Transverse colon (tissue), 4 donors: ENCODE data around the gene MED25. TPM values are rescaled to one million over a fixed set of nuclear protein-coding genes. Genes with fewer than 3 reads are reported as not detected.

ENCODE experiments used
- DNase-seq: peaks from one replicate; pipeline ENCODE4 v3.0.0-alpha.2; 2019
- H3K27ac ChIP-seq, 4 donors: fragments of 200-600 bp; sonication (generic); 2 replicates each; pipeline ENCODE4 v1.5.1; 2016 to 2018; ENCODE audit warnings: inconsistent platforms in 4 of 4
- H3K27me3 ChIP-seq: fragments of 200-600 bp; sonication (generic); 2 replicates; pipeline ENCODE4 v1.5.1; 2017; ENCODE audit warnings: inconsistent platforms
- H3K36me3 ChIP-seq, 4 donors: fragments of 200-600 bp; sonication (generic); 2 replicates each; pipeline ENCODE4 v1.5.1; 2017 to 2019; ENCODE audit warnings: inconsistent platforms in 4 of 4
- H3K4me1 ChIP-seq, 4 donors: fragments of 200-600 bp; sonication (generic); 2 replicates each; pipeline ENCODE4 v1.5.1; 2017 to 2020; ENCODE audit warnings: inconsistent platforms in 4 of 4
- H3K4me3 ChIP-seq, 4 donors: fragments of 200-600 bp; sonication (generic); 1 replicate in 1 of 4; 2 replicates in 3 of 4; pipeline versions ENCODE4 v1.5.1 to v1.6.1; 2017 to 2019; ENCODE audit warnings: inconsistent platforms in 4 of 4
- H3K9me3 ChIP-seq, 2 donors: fragments of 200-600 bp; sonication (generic); 2 replicates each; pipeline ENCODE4 v1.5.1; 2017 to 2019; ENCODE audit warnings: inconsistent platforms in 2 of 2
- EP300 ChIP-seq: sonication (generic); formaldehyde crosslinking; IDR thresholded peaks from one replicate; pipeline ENCODE4 v1.6.1; 2017; ENCODE audit warnings: antibody characterized with exemption, low read depth
- POLR2A ChIP-seq: fragments of 450-650 bp; IDR thresholded peaks from one replicate; pipeline ENCODE4 v1.6.1; 2016; ENCODE audit warnings: antibody characterized with exemption, mild to moderate bottlenecking, moderate library complexity
- POLR2AphosphoS5 ChIP-seq, 3 donors: sonication (generic); formaldehyde crosslinking; IDR thresholded peaks; one replicate each; pipeline ENCODE4 v1.6.1; 2016; ENCODE audit warnings: antibody characterized with exemption in 3 of 3
- WGBS, 2 donors: methylation state at CpG; one replicate each; pipeline ENCODE4 v1.1.5; 2018; ENCODE audit warnings: low coverage in 1 of 2; 5-methylcytosine and 5-hydroxymethylcytosine counted together
- in situ Hi-C, 4 donors: fragments of 200-750 bp; cut with MboI; loops; one replicate each; pipeline versions ENCODE4 v1.15.0 to v1.15.1; 2017; ENCODE audit warnings: low sequenced_read_pairs in 3 of 4, low pct_ligation_motif_present in 1 of 4, low pct_unique_long_range_greater_than_20kb in 1 of 4
- intact Hi-C: fragments of 100-400 bp; cut with DNase I; formaldehyde crosslinking; loops from one replicate; pipeline ENCODE4 v1.15.1; 2023; ENCODE audit warnings: low total_unique reads
- total RNA-seq, 4 donors: library from RNA; depleted of rRNA; stranded (reverse); fragments of >200 nt; gene quantifications; one replicate each; pipeline ENCODE4 v1.1.0, GENCODE V29; 2016
- TF ChIP-seq, protein P1 (sequence below), 5 experiments: fragments of 200-600 bp in 3 of 5; fragments of 450-650 bp in 2 of 5; sonication (generic) in 3 of 5; IDR thresholded peaks; 1 replicate in 2 of 5; 2 replicates in 3 of 5; pipeline ENCODE4 v1.5.1; 2016 to 2017; ENCODE audit warnings: antibody characterized with exemption in 5 of 5, inconsistent platforms in 3 of 5, mild to moderate bottlenecking in 2 of 5, moderate library complexity in 1 of 5

MED25 gene
- total RNA-seq, 4 donors from 2014 or later: 26.9 to 46.6 (median 38.7) TPM

DNA sequence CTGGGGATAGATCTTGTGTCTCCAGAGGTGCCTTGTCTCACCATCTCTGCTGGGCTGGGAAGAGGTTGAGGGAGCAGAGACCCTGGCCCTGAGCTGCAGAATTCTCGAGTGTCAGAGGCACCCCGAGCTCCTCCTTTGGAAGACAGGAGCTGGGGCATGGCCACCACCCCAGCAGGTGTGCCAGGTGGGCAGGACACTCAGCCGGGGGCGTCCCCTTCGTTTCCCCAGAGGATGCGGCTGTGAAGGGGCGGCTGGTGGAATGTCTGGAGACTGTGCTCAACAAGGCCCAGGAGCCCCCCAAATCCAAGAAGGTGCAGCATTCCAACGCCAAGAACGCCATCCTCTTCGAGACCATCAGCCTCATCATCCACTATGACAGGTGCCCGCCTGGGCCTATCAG, 19.5 kb upstream of the MED25 start:
- H3K27ac ChIP-seq: no peak overlapping the region
- WGBS, 2 donors: 91% methylated on average over 11 of the region's 11 CpGs; no CpG with 5 or more reads in 1 of the 2 donors
- H3K4me1 ChIP-seq: peaks cover 0 to 11% (median 4%) of the 10 kb centered on the region in 4 donors
- TF ChIP-seq EP300 (no peak), POLR2AphosphoS5 (IDR thresholded peaks at IDR 0.05) (no peak), POLR2A (no peak)
- TF ChIP-seq, protein P1, sequence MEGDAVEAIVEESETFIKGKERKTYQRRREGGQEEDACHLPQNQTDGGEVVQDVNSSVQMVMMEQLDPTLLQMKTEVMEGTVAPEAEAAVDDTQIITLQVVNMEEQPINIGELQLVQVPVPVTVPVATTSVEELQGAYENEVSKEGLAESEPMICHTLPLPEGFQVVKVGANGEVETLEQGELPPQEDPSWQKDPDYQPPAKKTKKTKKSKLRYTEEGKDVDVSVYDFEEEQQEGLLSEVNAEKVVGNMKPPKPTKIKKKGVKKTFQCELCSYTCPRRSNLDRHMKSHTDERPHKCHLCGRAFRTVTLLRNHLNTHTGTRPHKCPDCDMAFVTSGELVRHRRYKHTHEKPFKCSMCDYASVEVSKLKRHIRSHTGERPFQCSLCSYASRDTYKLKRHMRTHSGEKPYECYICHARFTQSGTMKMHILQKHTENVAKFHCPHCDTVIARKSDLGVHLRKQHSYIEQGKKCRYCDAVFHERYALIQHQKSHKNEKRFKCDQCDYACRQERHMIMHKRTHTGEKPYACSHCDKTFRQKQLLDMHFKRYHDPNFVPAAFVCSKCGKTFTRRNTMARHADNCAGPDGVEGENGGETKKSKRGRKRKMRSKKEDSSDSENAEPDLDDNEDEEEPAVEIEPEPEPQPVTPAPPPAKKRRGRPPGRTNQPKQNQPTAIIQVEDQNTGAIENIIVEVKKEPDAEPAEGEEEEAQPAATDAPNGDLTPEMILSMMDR (IDR thresholded peaks at IDR 0.05): no peak
- no peaks in the 10 kb centered on the region for H3K27me3 ChIP-seq
- no peaks in the 10 kb centered on the region for H3K9me3 ChIP-seq
- in situ Hi-C loops (no loop called here), intact Hi-C loops (no loop called here)
- peaks cover 0 to 54% (median 24%) of the 10 kb centered on the region in 4 donors for H3K36me3 ChIP-seq
- DNase-seq: no peak
- no peak overlapping the region for H3K4me3 ChIP-seq

DNA sequence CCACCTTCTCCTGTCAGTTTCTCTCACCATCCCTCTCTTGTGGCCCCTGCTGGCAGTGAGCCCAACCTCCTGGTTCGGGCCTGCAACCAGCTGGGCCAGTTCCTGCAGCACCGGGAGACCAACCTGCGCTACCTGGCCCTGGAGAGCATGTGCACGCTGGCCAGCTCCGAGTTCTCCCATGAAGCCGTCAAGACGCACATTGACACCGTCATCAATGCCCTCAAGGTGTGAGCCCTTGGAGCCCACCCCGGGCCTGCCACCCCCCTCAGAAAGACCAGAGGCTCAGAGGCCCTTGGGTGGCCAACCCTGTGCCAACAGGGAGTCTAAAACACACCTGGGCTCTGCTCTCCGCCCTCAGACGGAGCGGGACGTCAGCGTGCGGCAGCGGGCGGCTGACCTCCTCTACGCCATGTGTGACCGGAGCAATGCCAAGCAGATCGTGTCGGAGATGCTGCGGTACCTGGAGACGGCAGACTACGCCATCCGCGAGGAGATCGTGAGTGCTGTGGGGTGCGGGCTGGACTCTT, 18.8 kb upstream of the MED25 start:
- no peaks in the 10 kb centered on the region for H3K27me3 ChIP-seq
- H3K9me3 ChIP-seq: no peaks in the 10 kb centered on the region
- no peak overlapping the region for H3K4me3 ChIP-seq
- DNase-seq: no peak
- no peak for TF ChIP-seq EP300
- TF ChIP-seq, protein P1 (IDR thresholded peaks at IDR 0.05): no peak
- TF ChIP-seq POLR2AphosphoS5 (IDR thresholded peaks at IDR 0.05): no peak
- TF ChIP-seq POLR2A: no peak
- in situ Hi-C loops (no loop called here), intact Hi-C loops (no loop called here)
- WGBS, 2 donors: 95% methylated on average over 26 of the region's 28 CpGs; no CpG with 5 or more reads in 1 of the 2 donors
- peaks cover 0 to 11% (median 4%) of the 10 kb centered on the region in 4 donors for H3K4me1 ChIP-seq
- no peak overlapping the region for H3K27ac ChIP-seq
- H3K36me3 ChIP-seq: peaks cover 0 to 48% (median 22%) of the 10 kb centered on the region in 4 donors

DNA sequence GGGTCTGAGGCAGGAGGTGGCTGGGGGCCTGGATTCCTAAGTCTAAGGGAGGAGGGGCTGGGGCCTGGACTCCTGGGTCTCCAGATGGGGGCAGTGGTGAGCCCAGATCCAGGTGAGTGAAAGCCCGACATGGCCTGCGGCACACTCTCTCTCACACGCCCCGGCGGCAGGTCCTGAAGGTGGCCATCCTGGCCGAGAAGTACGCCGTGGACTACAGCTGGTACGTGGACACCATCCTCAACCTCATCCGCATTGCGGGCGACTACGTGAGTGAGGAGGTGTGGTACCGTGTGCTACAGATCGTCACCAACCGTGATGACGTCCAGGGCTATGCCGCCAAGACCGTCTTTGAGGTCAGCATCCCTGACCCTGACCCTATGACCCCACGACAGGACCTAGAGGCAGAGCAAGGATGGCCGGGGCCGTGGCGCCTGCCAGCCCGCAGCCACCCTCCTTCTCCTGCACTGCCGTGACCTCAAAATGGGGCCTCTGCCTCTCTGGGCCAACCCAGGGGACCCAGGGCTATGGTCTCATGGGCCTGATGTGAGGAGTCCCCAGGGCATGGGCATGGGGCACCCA, 18.2 kb upstream of the MED25 start:
- Histone ChIP-seq H3K27ac (no peak overlapping the region), H3K4me1 (peaks cover 0 to 11% (median 4%) of the 10 kb centered on the region in 4 donors), H3K4me3 (no peak overlapping the region), H3K27me3 (no peaks in the 10 kb centered on the region), H3K36me3 (peaks cover 0 to 43% (median 20%) of the 10 kb centered on the region in 4 donors), H3K9me3 (no peaks in the 10 kb centered on the region)
- TF ChIP-seq POLR2AphosphoS5 (IDR thresholded peaks at IDR 0.05): no peak
- TF ChIP-seq, protein P1 (IDR thresholded peaks at IDR 0.05): peak in 1 of 5 experiments; percentile 6
- intact Hi-C loops (no loop called here), in situ Hi-C loops (no loop called here)
- WGBS, 2 donors: 99% methylated on average over 24 of the region's 25 CpGs; no CpG with 5 or more reads in 1 of the 2 donors
- no peak for DNase-seq

DNA sequence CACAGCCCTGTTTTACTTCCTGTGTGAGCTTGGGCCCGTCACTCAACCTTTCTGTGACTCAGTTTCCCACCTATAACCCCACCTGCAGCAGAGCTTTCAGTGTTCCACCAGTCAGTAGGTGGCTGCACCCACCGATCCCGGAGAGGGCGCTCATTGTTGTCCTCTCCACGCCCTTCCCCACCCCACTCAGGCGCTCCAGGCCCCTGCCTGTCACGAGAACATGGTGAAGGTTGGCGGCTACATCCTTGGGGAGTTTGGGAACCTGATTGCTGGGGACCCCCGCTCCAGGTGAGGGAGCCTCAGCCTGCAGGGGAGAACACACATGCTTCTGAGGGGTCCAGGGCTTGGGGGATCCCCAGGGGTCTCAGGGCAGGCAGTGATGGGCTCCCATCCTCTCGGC, 17.3 kb upstream of the MED25 start:
- Histone ChIP-seq H3K27ac (no peak overlapping the region), H3K9me3 (no peaks in the 10 kb centered on the region), H3K4me1 (peaks cover 0 to 11% (median 4%) of the 10 kb centered on the region in 4 donors), H3K27me3 (no peaks in the 10 kb centered on the region), H3K4me3 (no peak overlapping the region), H3K36me3 (peaks cover 0 to 34% (median 16%) of the 10 kb centered on the region in 4 donors)
- intact Hi-C loops (no loop called here), in situ Hi-C loops (no loop called here)
- WGBS, 2 donors: 93% methylated on average over 10 of the region's 10 CpGs; no CpG with 5 or more reads in 1 of the 2 donors
- no peak for DNase-seq
- no peak for TF ChIP-seq EP300
